A673 (cell line): ENCODE results near the gene FAM90A26. TPM values are rescaled to one million over a fixed set of nuclear protein-coding genes. Genes with fewer than 3 reads are reported as not detected.
"Not testable (repeated sequence)": the region's sequence is repeated elsewhere in the genome, so short reads cannot be mapped to it uniquely, and the experiment has no call there.

Experiments
- BruUV-seq: library from RNA; stranded (reverse); fragments of 400-500 nt; replicated peaks from 2 replicates; lab custom pipeline; 2021; lab: Mats Ljungman, UMichigan
- CTCF ChIA-PET: fragments of 300-600 bp; sonication (Branson Sonifier 250); formaldehyde crosslinking; loops from one replicate; lab custom pipeline; 2022; ENCODE audit warnings: antibody characterized with exemption; lab: Charles Lee
- POLR2A ChIA-PET: fragments of 300-600 bp; sonication (Branson Sonifier 250); formaldehyde crosslinking; loops from one replicate; lab custom pipeline; 2022; ENCODE audit warnings: antibody characterized with exemption; ENCODE audit not compliant: low non-redundant PET; lab: Charles Lee
- DNase-seq: peaks from one replicate; pipeline ENCODE4 v3.0.0-alpha.2; 2015; ENCODE audit warnings: low spot score
- H3K27ac ChIP-seq: fragments of 200-600 bp; sonication (generic); 2 replicates; pipeline ENCODE4 v1.5.1; 2016; ENCODE audit warnings: mixed run types, low read depth, mild to moderate bottlenecking, mixed read lengths, antibody characterized with exemption, low read length; ENCODE audit not compliant: poor library complexity, severe bottlenecking
- H3K27me3 ChIP-seq: fragments of 200-600 bp; sonication (generic); replicated peaks from 2 replicates; pipeline ENCODE4 v1.6.1; 2017; ENCODE audit warnings: mixed run types, low read depth, mild to moderate bottlenecking, mixed read lengths, antibody characterized with exemption, low read length; ENCODE audit not compliant: insufficient read depth, poor library complexity
- H3K36me3 ChIP-seq: fragments of 200-600 bp; sonication (generic); 2 replicates; pipeline ENCODE4 v1.6.1; 2016; ENCODE audit warnings: mixed run types, mild to moderate bottlenecking, mixed read lengths, antibody characterized with exemption, low read length; ENCODE audit not compliant: insufficient read depth, poor library complexity, severe bottlenecking
- H3K4me1 ChIP-seq: fragments of 200-600 bp; sonication (generic); 2 replicates; pipeline ENCODE4 v1.6.1; 2017; ENCODE audit warnings: mixed run types, mild to moderate bottlenecking, mixed read lengths, antibody characterized with exemption, low read length; ENCODE audit not compliant: insufficient read depth, poor library complexity, severe bottlenecking
- H3K4me3 ChIP-seq: fragments of 200-600 bp; sonication (generic); 2 replicates; pipeline ENCODE4 v1.5.1; 2016; ENCODE audit warnings: low read depth, mixed run types, mild to moderate bottlenecking, mixed read lengths, low read length; ENCODE audit not compliant: poor library complexity, severe bottlenecking
- H3K9me3 ChIP-seq: fragments of 200-600 bp; sonication (generic); 2 replicates; pipeline ENCODE4 v1.6.1; 2016; ENCODE audit warnings: mixed run types, low read depth, mild to moderate bottlenecking, mixed read lengths, antibody characterized with exemption, low read length; ENCODE audit not compliant: poor library complexity, severe bottlenecking
- EZH2 ChIP-seq: fragments of 200-600 bp; sonication (generic); IDR thresholded peaks from 2 replicates; pipeline ENCODE4 v1.6.1; 2017; ENCODE audit warnings: borderline replicate concordance, low read depth, mild to moderate bottlenecking, mixed read lengths, antibody characterized with exemption, low read length; ENCODE audit not compliant: poor library complexity, severe bottlenecking
- intact Hi-C: fragments of 100-400 bp; cut with micrococcal nuclease; formaldehyde crosslinking; loops from one replicate; pipeline ENCODE4 v1.10.0; 2022; ENCODE audit not compliant: unreplicated experiment
- total RNA-seq: library from RNA; stranded (reverse); gene quantifications from 2 replicates; pipeline ENCODE4 v1.2.3, GENCODE V29; 2021
- TF ChIP-seq, protein P1 (sequence below): fragments of 300-800, 200-600 bp; sonication (generic); conservative IDR thresholded peaks from 2 replicates; pipeline ENCODE4 v1.5.1; 2017; ENCODE audit warnings: low read depth, mild to moderate bottlenecking, antibody characterized with exemption, low read length, moderate library complexity, mixed read lengths

Gene FAM90A26
- total RNA-seq, 1 experiment from 2014 or later = not detected

DNA sequence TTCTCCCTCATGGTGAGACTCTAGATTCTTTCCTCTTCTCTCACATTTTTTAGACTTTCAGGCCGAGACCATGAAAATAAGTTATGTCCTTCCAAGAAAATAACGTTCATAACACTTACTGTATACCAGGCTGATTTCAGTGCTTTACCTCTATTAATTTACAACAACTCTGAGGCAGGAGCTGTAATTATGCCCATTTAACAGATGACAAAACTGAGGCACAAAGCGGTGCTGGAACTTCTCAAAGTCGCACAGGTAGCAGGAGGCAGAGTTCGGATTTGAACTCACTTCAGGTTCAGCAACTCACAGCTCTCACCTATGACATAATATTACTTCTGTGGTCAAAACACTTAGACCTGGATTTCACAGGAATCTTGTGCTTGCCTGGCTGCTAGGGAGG lies 36.2 kb upstream of the FAM90A26 start:
- CTCF ChIA-PET, H3K27ac ChIP-seq, H3K4me1 ChIP-seq, H3K27me3 ChIP-seq, intact Hi-C loops, BruUV-seq, H3K36me3 ChIP-seq, POLR2A ChIA-PET, H3K9me3 ChIP-seq, DNase-seq, H3K4me3 ChIP-seq: not testable (repeated sequence)

DNA sequence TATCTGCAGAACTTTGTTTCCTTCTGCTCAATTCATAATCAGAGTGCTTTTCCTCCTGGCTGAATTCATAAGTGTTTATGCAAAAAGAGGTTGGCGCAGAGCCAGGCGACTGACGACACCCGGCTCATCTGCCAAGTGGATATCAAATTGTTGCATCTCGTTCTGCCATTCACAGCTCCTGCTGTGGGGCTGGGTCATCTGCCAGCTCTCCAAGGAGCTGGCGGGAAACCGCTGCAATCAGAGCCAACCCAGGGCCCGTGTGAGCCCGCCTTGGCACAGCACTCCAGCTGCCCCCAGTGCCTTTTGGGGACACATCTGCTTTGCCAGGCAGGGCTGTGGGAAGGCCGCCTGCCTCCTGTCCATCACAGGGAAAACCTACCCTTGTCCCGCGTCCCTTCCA lies 35.7 kb upstream of the FAM90A26 start:
- H3K4me3 ChIP-seq, H3K27me3 ChIP-seq, BruUV-seq, POLR2A ChIA-PET, H3K4me1 ChIP-seq, H3K27ac ChIP-seq, H3K36me3 ChIP-seq, intact Hi-C loops, H3K9me3 ChIP-seq, CTCF ChIA-PET: not testable (repeated sequence)
- DNase-seq = peak; percentile 76

DNA sequence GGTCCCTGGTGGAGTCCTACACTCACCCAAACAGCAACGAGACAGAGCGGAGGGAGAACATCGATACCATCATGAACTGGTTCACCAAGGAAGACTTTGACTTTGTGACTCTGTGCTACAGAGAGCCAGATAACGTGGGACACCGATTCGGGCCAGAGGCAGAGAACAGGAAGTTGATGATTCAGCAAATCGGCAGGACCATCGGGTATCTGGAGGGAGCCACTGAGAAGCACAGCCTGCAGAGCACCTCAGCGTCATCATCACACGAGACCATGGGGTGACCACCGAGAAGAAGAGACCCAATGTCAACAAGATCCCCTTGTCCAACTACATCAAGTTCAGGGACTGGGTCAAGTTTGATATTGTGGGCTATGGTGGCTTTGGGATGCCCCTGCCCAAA lies 29.2 kb upstream of the FAM90A26 start:
- BruUV-seq, H3K4me1 ChIP-seq, CTCF ChIA-PET, intact Hi-C loops, H3K27ac ChIP-seq, H3K27me3 ChIP-seq, H3K4me3 ChIP-seq, H3K36me3 ChIP-seq, H3K9me3 ChIP-seq, DNase-seq, POLR2A ChIA-PET: not testable (repeated sequence)

DNA sequence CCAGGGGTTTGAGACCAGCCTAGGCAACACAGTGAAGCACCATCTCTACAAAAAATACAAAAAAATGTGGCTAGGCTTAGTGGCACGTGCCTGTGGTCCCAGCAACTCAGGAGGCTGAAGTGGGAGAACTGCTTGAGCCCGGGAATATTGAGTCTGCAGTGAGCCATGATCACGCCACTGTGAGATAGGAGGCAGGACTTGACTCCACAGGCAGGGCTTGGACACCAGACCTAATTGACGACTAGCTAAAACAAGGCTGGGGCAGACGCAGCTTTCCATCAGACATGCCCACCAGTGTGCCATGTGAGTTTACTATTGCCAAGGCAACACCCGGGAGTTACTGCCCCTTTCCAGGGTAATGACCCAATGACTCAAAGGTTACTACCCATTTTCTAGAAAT lies 27.4 kb upstream of the FAM90A26 start:
- H3K4me1 ChIP-seq, POLR2A ChIA-PET, H3K4me3 ChIP-seq, H3K27ac ChIP-seq, H3K9me3 ChIP-seq, H3K36me3 ChIP-seq, intact Hi-C loops, CTCF ChIA-PET, BruUV-seq, H3K27me3 ChIP-seq, DNase-seq: not testable (repeated sequence)

DNA sequence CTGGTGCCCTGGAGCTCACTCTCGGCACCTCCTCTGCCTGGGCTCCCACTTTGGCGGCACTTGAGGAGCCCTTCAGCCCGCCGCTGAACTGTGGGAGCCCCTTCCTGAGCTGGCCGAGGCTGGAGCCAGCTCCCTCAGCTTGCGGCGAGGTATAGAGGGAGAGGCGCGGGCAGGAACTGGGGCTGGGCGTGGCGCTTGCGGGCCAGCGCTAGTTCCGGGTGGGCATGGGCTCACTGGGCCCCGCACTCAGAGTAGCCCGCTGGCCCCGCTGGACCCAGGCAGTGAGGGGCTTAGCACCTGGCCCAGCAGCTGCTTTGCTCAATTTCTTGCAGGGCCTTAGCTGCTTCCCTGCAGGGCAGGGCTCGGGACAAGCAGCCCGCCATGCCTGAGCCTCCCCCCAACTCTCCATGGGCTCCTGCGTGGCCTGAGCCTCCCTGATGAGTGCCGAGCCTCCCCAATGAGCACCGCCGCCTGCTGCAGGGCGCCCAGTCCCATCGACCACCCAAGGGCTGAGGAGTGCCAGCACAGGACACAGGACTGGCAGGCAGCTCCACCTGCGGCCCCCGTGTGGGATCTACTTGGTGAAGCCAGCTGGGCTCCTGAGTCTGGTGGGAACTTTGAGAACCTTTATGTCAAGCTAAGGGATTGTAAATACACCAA lies 26.7 kb upstream of the FAM90A26 start:
- H3K4me3 ChIP-seq = no peak overlapping the region
- intact Hi-C loops = no loop called here
- no peak for TF ChIP-seq EZH2
- TF ChIP-seq, protein P1, sequence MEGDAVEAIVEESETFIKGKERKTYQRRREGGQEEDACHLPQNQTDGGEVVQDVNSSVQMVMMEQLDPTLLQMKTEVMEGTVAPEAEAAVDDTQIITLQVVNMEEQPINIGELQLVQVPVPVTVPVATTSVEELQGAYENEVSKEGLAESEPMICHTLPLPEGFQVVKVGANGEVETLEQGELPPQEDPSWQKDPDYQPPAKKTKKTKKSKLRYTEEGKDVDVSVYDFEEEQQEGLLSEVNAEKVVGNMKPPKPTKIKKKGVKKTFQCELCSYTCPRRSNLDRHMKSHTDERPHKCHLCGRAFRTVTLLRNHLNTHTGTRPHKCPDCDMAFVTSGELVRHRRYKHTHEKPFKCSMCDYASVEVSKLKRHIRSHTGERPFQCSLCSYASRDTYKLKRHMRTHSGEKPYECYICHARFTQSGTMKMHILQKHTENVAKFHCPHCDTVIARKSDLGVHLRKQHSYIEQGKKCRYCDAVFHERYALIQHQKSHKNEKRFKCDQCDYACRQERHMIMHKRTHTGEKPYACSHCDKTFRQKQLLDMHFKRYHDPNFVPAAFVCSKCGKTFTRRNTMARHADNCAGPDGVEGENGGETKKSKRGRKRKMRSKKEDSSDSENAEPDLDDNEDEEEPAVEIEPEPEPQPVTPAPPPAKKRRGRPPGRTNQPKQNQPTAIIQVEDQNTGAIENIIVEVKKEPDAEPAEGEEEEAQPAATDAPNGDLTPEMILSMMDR = no peak
- CTCF ChIA-PET = no interaction called here
- H3K36me3 ChIP-seq = no peaks in the 10 kb centered on the region
- no peaks in the 10 kb centered on the region for H3K4me1 ChIP-seq
- no peak for DNase-seq
- H3K9me3 ChIP-seq = no peaks in the 10 kb centered on the region
- POLR2A ChIA-PET = no interaction called here
- no peaks in the 10 kb centered on the region for H3K27me3 ChIP-seq
- no TSS peak for BruUV-seq
- no peak overlapping the region for H3K27ac ChIP-seq
